HG02571 (cell line): ENCODE measurements around the gene PHACTR3.

Experiments used
- ATAC-seq: cut with Tn5 transposase; IDR thresholded peaks from one replicate; pipeline ENCODE4 v1.9.1; 2021; ENCODE audit warnings: mild to moderate bottlenecking, moderate library complexity; ENCODE audit not compliant: unreplicated experiment

Gene PHACTR3

DNA sequence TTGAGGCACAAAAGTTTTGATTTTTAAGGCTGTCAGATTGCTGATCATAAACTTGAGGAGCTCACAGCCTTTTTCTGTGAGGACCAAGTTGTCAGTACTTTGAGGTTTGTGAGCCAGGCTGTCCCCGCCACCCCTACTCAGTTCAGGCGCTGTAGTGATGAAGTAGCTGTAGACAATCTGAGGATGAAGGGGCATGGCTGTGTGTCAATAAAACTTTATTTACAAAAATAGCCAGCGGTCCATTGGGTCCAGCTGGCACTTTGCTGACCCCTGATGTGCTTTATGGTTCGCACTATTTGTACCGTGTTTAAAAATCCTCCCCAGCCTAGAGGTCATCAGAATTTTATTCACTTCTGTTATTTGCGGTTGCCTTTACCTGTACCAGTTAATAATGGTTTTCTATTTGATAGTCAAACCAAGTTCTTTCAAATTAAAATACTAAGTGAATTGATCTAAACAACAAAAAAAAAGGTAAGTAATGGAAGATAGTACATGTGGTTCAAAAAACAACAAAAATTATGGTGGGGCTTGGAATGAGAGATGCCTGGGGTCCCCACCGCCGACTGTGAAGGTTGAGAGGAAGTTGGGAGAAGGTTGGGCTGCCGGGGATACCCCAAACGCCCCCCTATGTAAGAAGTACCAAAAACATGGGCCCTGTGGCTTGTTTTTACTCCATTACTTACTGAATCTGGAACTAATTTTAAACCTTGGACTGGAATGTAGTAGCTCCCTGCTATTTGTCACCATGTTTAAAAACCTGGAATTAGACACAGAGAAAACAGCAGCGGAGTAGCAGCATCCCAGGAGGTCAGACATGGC lies 205.5 kb downstream of the PHACTR3 start:
- ATAC-seq: no peak

DNA sequence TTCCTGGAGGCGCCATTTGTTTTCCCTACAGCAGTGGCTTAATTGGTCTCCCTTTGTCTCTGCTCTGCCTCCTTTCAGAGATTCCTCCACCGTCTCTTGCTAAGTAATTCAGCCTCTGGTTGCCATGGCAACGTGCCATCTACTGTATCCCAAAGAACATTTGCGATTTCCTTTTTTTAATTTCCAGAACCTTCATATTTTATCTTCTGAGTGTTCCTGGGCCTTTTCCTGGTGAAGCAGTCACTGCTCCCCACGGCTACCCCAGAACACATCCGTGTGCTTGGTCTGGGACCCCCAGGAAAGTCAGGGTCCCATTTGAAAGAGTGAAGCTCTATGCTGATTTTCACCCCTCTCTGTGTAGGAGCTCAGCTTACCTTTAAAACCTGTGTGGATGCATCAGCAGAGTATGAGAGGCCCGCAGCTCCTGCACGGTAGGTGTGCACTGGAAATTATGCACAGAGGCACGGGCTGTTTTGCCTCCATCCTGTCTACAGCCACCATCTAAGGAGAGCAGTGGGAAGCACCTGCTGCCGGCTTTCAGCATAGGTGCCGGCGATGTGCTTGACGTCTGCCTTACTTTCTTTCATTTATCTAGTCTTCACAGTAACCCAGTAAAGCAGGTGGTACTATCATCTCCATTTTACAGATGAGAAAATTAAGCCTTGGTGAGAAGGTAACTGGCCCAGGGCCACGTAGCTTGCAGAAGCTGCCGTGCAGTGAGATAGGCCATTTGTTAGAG lies 206.3 kb downstream of the PHACTR3 start:
- no peak for ATAC-seq

DNA sequence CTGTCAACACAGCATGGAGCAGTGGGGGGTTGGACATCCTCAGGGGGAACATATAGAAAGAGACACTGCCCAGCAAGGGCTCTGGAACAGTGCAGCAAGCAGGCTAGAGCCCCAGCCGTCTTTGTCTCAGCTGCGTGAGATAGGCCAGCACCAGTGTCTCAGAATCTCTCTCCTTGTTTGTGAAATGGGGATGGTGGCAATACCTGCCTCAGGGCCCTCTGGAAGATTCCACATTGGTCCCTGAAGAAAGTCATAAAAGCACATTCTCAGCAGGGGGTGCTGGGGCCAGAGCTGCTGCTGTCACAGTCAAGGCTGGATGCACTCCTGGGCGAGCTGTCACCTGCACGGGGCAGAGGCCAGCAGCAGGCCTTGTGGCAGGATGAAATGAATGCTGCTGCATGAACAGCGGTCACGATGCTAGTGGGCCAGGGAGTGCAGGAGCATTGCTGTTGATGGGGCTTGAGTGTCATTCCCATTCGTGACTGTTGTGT lies 207.4 kb downstream of the PHACTR3 start:
- no peak for ATAC-seq

DNA sequence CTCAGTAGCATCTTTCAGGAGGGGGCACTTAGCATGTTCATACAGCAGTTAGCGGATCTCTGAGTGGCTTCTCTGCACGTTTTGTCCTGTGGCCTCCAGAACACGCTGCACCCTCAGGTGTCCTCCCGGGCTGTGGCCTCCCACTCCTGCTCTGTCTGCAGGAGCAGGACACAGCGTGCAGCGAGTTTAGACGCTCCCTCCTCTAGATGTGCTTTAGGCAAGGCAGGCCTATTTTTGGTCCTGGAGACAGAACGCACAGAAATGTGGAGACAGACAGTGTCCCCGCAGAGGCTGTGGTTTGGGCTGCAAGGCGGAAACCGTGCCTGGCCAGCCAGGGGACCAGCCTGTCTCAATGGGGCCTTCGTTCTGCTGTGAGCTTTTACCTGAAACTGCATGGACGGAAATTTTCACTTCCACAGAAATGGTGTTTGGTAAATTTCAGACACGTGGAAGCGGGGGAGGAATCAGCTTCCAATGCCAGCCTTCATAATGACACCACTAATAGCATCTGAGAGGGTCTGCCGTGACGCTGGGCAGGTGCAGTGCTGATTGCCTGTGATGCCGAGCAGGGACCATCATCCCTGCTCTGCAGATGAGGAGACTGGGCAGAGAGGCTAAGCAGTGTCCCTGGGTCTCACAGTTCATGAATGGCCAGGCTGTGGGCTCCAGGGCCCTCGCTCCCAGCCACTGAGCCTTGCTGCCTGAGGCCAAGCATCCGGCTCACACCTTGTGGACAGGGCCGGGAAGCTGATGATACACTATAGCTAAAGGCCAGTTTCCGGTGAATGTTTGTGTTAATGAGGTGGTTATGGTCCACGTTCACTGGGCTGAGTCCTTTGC lies 208.2 kb downstream of the PHACTR3 start:
- no peak for ATAC-seq

DNA sequence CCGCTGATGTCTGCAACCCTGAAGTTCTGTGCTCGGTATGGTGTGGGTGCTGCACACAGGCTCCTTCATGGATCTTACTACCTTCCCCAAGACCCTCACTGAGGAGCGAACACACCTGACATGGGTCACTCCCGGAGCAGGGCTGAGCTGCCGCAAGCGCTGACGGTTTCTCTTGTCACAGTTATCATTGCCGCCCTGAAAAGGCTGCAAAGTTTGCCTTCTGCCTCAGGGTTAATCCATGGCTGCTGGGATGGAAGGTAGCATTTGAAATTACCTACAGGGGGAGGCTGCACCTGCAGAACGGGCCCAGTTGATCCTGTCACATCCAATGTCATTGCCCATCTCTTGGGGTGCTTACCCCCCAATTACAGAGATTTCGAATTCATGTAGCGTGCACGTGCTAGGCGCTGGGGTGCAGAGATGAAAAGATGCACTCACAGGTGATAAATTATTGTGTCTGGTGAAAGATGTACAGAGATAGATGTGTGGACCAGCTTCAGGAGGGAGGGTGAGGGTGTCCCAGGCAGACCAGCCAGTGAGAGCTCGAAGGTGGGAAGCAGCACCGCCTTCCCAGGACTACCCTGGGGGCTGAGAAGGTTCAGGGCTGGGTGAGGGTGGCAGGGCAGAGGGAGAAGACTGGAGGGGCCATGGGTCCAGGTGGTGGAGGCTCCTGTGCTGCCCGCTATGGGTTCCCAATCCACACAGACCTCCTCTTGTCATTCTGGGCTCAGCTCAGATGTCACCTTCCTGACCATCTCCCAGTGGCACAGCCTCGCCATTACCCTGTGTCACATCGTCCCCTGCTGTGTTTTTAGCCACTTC lies 209.0 kb downstream of the PHACTR3 start:
- no peak for ATAC-seq

DNA sequence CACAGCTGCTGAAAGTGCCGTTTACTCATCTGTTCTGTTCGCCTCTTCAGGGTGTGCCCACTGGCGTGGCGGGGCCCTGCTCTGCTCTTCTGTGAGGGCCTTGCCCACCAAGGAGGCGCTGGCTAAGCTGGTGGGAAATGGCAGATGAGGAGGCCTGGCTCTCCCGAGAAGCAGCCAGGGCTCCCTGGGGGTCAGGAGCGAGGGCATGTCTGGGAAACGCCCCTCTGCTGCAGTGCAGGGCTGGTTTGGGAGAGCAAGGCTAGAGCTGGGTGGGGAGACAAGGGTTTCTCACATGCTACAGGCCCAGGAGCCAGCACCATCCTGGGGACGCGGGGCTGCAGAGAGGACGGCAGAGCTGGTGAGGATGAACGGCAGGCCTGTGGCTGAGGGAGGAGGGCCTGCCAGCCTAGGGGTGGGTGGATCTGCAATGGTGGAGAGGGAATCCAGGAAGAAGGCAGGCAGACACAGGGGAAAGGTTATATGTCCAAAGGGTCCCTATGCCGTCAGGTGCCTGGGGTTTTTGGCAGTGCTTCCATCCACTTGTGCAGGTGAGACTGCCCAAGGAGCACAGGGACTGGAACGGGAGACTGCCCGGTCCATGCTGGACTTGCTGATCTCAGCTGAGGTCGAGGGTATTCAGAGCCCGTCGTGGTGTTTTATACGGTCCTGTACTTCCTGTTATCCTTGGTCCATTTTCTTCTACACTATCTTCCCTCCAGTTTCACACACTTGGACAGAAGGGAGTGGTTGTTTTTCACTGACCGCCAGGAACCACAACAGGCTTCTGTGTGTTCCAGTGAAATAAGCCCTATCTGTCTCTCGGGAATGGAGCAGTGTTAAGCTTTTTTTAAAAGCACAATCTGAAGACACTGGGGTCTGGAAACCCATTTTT lies 209.9 kb downstream of the PHACTR3 start:
- no peak for ATAC-seq

DNA sequence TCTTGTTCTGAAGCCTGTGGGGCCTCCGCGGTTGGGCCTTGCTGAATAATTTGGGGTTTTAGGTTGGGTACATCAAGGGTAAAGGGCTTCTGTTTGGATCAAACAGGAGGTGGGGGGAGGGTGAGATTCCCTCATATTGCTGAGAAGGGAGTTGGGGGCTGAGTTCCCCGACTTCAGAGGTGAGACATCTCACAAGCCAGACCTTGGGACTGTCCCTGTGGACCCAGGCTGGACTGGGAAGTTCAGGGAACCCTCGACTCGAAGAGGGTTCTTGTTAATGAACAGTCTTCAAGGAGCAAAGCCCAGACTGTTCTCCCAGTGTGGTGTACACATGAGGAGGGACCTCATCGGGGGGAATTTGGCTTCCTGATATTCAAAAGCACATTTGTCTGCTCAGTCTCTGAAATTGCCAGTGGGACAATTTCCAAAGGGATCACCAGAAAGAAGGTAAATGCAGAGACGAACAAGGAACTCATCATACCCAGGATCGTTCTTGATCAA lies 210.6 kb downstream of the PHACTR3 start:
- ATAC-seq: no peak

DNA sequence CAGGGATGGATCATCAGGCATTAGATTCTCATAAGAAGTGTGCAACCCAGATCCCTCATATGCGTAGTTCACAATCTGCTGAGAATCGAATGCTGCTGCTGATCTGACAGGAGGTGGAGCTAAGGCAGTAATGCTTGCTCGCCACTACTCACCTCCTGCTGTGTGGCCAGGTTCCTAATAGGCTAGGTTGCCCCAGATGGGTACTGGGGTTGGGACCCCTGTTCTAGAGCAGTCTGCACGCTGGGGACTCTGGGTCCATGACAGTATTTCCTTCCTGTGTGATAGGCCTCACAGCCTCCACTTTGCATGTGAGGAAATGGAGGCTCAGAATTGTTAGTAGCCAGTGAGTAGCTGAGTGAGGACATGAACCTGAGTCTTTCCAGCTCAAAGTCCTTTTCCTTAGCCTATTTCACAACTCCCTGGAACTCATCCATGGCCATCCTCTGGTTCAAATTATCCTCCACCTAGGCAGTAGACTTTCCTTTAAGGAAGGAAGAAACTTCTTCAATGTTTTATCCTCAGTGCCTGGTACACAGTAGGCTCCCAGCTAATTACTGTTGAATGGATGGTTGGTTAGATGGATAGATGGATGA lies 211.9 kb downstream of the PHACTR3 start:
- no peak for ATAC-seq

DNA sequence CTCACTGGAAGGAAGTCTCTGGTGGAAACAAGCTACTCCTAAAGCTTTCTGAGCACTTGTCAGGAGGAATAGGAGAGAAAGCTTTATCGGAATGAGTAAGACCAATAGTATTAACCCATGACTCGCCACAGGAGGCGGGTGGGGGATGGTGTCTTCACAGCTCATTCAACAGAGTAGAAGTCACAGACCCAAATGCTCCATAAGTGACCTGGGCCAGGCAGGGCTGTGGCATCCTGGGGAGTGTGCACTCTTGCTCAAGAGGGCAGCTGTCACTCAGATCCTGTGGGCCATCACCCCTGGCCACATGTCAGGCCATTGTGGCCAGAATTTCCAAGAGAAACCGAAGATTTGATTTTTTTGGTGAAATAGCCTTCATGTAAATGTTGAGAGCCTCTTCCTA lies 213.1 kb downstream of the PHACTR3 start:
- no peak for ATAC-seq

DNA sequence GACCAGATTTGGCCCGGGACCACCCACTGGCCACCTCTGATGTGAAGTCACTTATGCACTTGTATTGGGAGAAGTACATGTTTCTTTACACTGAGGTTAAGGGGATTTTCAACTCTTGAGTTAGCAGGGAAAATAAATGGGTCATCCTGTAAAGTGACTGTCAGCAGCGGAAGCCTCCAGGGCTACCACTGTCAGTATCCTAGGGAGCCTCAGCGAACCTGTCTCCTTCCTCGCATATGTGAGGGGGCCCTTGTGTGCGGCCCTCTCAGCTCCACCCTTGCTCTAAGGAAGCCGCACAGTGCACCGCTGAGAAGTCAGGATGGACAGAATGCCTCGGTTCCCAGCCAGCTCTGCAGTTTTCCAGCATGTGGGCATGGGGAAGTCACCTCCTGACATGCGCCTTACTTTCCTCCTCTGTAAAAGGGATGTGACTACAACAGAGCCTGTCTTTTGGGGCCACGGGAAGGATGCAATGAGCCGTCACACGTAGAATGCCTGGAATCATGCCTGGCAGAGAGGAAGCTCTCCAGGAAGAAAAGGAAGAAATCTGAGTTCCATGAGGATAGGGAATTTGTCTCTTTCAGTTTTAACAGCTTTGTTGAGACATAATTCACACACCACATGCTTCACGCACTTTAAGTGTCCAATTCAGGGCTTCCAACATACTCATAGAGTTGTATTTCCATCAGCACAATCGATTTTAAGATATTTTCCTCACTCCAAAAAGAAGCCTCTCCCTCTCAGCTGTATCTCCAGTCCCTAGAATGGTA lies 213.7 kb downstream of the PHACTR3 start:
- no peak for ATAC-seq

DNA sequence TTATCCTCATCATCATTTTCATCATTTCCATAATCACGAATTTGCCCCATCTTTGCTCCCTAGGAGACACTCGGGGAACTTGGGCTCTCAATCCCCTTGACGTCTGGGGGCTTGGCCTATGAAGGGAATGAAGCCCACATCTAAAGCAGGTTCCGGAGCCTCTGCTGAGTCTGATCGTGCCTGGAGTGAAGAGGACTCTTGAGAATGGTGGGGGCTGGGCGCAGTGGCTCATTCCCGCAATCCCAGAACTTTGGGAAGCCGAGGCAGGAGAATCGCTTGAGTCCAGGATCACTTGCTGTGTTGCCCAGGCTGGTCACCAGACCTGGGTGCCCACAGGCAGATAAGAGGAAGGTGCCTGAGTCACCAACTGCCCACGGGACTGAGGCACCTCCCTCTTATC lies 214.6 kb downstream of the PHACTR3 start:
- ATAC-seq: no peak

DNA sequence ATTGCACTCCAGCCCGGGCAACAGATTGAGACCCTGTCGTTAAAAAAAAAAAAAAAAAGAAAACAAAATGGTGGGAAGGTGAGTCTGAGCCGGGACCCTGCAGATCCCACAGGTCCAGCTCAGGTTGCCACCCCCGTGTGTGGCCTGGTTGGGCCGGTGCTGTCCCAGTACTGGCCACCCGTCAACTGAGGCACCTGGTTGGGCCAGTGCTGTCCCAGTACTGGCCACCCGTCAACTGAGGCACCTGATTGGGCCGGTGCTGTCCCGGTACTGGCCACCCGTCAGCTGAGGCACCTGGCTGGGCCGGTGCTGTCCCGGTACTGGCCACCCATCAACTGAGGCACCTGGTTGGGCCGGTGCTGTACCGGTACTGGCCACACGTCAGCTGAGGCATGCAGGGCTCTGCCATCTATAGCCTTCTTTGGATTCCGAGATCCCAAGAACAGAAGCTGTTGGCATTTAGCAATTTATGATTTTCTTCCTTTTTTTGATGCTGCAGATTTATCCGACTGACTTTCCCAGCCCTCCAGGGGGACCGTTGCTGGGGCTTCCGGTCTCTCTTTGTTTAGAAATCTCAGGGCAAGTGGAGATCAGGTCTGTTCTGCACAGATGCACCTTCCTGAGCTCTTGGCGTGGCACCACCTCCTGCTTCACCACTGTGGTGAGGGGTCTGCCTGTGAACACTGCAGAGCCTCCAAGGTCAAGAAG lies 215.3 kb downstream of the PHACTR3 start:
- no peak for ATAC-seq

DNA sequence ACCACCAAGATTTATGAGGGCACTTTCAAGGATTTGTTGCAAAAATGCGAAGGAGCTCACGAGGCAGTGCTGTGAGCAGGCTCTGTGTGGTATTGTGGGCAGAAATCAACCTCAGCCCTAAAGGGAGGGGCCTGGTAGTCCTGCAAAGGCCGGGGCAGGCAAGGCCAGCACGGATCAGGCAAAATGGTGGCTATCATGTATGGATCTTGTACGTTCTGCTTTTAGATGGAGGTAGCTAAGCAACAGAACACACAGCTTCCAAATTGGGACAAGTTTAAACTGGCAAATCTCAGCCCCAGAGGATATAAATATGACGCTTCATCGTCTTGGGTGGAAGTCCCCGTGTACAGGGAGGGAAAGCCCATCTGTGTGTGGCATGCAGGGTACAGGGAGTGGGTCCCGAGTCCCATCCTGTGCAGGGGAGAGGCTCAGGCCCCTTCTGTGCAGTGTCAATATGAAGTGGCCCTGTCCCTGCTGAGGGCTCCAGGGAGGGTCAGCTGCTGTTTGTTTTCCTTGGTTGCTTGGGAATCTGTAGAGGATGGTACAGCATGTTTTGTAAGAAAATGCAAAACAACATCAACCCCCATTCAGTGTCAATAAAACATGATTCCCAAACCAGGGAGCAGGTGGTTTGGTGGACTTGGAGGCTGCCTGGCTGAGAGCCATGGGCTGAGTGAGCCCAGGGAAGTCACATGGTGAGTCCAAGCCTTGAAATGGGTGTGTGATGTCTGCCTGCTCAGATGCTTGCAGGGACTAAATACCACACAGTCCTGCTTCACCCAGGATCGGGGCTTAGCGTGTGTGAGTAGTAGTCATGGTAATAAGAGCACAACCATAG lies 216.1 kb downstream of the PHACTR3 start:
- no peak for ATAC-seq

DNA sequence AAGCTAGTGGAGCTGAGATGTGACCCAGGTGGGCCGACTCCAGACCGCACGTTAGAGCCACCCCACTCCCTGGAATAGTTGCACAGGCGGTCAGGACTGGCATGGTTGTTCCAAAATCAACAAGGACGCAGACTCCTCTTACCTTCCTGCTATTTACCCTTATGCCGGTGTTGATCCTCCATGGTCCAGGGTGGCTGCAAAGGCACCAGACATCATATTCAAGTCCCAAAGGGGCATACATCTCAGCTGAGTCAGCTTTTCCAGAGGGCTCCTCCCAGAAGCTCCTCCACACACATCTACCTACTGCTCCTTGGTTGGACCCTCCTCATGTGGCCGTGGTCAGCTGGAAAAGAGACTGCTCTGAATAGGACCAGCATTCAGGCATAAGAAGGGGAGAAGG lies 216.9 kb downstream of the PHACTR3 start:
- no peak for ATAC-seq

DNA sequence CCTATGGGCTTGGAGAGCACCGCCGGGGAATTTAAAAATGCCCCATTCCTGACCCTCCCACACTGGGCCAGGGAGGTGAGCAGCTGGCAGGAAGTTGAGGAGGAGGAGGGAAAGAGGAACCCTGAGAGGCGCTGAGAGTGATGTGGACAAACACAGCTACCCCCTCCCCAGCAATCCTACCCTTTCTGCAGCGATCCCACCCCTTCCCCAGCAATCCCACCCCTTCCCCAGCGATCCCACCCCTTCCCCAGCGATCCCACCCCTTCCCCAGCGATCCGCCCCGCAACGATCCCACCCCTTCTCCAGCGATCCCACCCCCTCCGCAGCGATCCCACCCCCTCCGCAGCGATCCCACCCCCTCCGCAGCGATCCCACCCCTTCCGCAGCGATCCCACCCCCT lies 217.4 kb downstream of the PHACTR3 start:
- ATAC-seq: no peak

DNA sequence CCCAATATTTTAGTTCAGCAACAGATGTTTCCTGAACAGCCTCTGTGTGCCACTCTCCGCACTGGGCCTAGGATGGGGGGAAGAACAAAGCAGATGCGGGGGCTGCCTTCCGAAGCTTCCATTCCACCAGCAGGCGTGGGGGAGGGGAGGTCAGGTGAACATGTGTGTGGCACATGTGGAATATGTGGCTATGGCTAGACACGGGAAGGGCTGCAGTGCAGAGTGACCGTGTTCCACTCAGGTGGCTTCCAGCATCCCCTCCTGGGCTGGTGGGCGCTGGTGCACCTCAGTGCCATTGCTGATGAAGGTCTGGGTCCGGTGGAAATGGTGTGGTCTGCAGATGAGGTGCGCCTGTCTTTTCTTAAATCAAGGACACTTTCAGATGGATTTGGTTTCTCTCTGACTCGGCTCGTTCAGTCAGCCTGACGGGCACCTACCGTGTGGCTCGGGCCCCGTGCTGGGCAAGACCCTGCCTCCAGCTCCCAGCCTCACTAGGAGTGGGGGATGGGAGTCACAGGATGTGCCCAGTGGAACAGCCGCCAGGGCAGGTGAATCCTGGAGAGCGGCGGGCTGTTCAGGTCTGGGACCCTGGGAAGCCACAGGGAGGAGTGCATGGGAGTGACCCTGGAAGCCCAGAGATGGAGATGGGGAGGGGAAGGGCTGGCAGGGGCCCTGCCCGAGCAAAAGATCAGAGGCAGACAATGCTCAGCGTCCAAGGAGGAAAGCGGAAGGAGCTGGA lies 218.1 kb downstream of the PHACTR3 start:
- no peak for ATAC-seq
